ENCODE results near the gene TEX19. TPM values are rescaled to one million over a fixed set of nuclear protein-coding genes. Genes with fewer than 3 reads are reported as not detected.
"Not testable (repeated sequence)": the region's sequence is repeated elsewhere in the genome, so short reads cannot be mapped to it uniquely, and the experiment has no call there.

TEX19 gene
- total RNA-seq, 1 experiment from 2014 or later: 1.4 TPM

GRCh38 chr17:82382220-82382932 lies 23.3 kb downstream of the TEX19 start:
- not testable (repeated sequence) for H3K36me3 ChIP-seq; H3K27ac ChIP-seq; H3K9me3 ChIP-seq (replicated peaks); H3K27me3 ChIP-seq; DNase-seq; H3K4me3 ChIP-seq
- peaks cover 49% of the 10 kb centered on the region for H3K4me1 ChIP-seq

GRCh38 chr17:82382933-82383255 lies 23.8 kb downstream of the TEX19 start:
- H3K36me3 ChIP-seq: no peaks in the 10 kb centered on the region
- H3K4me3 ChIP-seq: no peak overlapping the region
- no peak for DNase-seq
- no peaks in the 10 kb centered on the region for H3K9me3 ChIP-seq (replicated peaks)
- peaks cover 54% of the 10 kb centered on the region for H3K4me1 ChIP-seq
- no peak overlapping the region for H3K27ac ChIP-seq
- H3K27me3 ChIP-seq: peaks cover 5% of the 10 kb centered on the region

GRCh38 chr17:82383411-82383810 lies 24.4 kb downstream of the TEX19 start:
- no peaks in the 10 kb centered on the region for H3K9me3 ChIP-seq (replicated peaks)
- H3K4me1 ChIP-seq: peaks cover 58% of the 10 kb centered on the region
- H3K27me3 ChIP-seq: peaks cover 5% of the 10 kb centered on the region
- no peak overlapping the region for H3K4me3 ChIP-seq
- peak; percentile 90 to 91 for DNase-seq
- H3K36me3 ChIP-seq: no peaks in the 10 kb centered on the region
- H3K27ac ChIP-seq: no peak overlapping the region

GRCh38 chr17:82384051-82384729 lies 25.1 kb downstream of the TEX19 start:
- Histone ChIP-seq H3K27ac (no peak overlapping the region), H3K4me1 (peaks cover 58% of the 10 kb centered on the region), H3K36me3 (no peaks in the 10 kb centered on the region), H3K9me3 (replicated peaks) (no peaks in the 10 kb centered on the region), H3K27me3 (peaks cover 5% of the 10 kb centered on the region), H3K4me3 (no peak overlapping the region)
- DNase-seq: peak; percentile 82 to 85

GRCh38 chr17:82384730-82385481 lies 25.9 kb downstream of the TEX19 start:
- peaks cover 5% of the 10 kb centered on the region for H3K27me3 ChIP-seq
- no peaks in the 10 kb centered on the region for H3K36me3 ChIP-seq
- no peaks in the 10 kb centered on the region for H3K9me3 ChIP-seq (replicated peaks)
- H3K27ac ChIP-seq: no peak overlapping the region
- no peak overlapping the region for H3K4me3 ChIP-seq
- peak; percentile 58 to 59 for DNase-seq
- H3K4me1 ChIP-seq: peaks cover 56% of the 10 kb centered on the region

GRCh38 chr17:82385559-82386254 lies 26.7 kb downstream of the TEX19 start:
- Histone ChIP-seq H3K9me3 (replicated peaks) (no peaks in the 10 kb centered on the region), H3K27ac (peak overlapping the region; percentile 6; the same call in 1 of the 2 replicates), H3K36me3 (no peaks in the 10 kb centered on the region), H3K4me3 (peak overlapping the region; percentile 6; the same call in 1 of the 2 replicates), H3K4me1 (peaks cover 54% of the 10 kb centered on the region), H3K27me3 (peaks cover 5% of the 10 kb centered on the region)
- DNase-seq: peak; percentile 91

GRCh38 chr17:82386255-82386831 lies 27.3 kb downstream of the TEX19 start:
- peaks cover 5% of the 10 kb centered on the region for H3K27me3 ChIP-seq
- H3K36me3 ChIP-seq: peaks cover 3% of the 10 kb centered on the region; the same call in 1 of the 2 replicates
- H3K4me3 ChIP-seq: peak overlapping the region; percentile 29
- H3K27ac ChIP-seq: peak overlapping the region; percentile 11; the same call in 1 of the 2 replicates
- no peaks in the 10 kb centered on the region for H3K9me3 ChIP-seq (replicated peaks)
- peak; percentile 77 to 78 for DNase-seq
- H3K4me1 ChIP-seq: peaks cover 49% of the 10 kb centered on the region

- H3K4me3 ChIP-seq: peak overlapping the region; percentile 29
- peaks cover 5% of the 10 kb centered on the region for H3K27me3 ChIP-seq
- H3K9me3 ChIP-seq (replicated peaks): no peaks in the 10 kb centered on the region
- DNase-seq: peak in 1 of 2 experiments; percentile 49
- peaks cover 11% of the 10 kb centered on the region; the same call in 1 of the 2 replicates for H3K36me3 ChIP-seq
- H3K4me1 ChIP-seq: peaks cover 49% of the 10 kb centered on the region
- peak overlapping the region; percentile 11; the same call in 1 of the 2 replicates for H3K27ac ChIP-seq
These were observed 28.0 kb downstream of the TEX19 start for GRCh38 chr17:82386881-82387704.

- peak overlapping the region; percentile 29; the same call in 1 of the 2 replicates for H3K4me3 ChIP-seq
- H3K27me3 ChIP-seq: peaks cover 5% of the 10 kb centered on the region
- peaks cover 49% of the 10 kb centered on the region for H3K4me1 ChIP-seq
- H3K36me3 ChIP-seq: peaks cover 17% of the 10 kb centered on the region
- no peaks in the 10 kb centered on the region for H3K9me3 ChIP-seq (replicated peaks)
- H3K27ac ChIP-seq: no peak overlapping the region; the same call in 1 of the 2 replicates
- no peak for DNase-seq
These were observed 28.7 kb downstream of the TEX19 start for GRCh38 chr17:82387705-82388106.

GRCh38 chr17:82388223-82388921 lies 29.3 kb downstream of the TEX19 start:
- no peaks in the 10 kb centered on the region for H3K9me3 ChIP-seq (replicated peaks)
- H3K4me3 ChIP-seq: no peak overlapping the region
- H3K27me3 ChIP-seq: peaks cover 5% of the 10 kb centered on the region
- H3K36me3 ChIP-seq: peaks cover 23% of the 10 kb centered on the region
- H3K4me1 ChIP-seq: peaks cover 49% of the 10 kb centered on the region
- no peak for DNase-seq
- H3K27ac ChIP-seq: no peak overlapping the region

GRCh38 chr17:82388922-82389283 lies 29.9 kb downstream of the TEX19 start:
- H3K9me3 ChIP-seq (replicated peaks): no peaks in the 10 kb centered on the region
- peaks cover 5% of the 10 kb centered on the region for H3K27me3 ChIP-seq
- H3K4me1 ChIP-seq: peaks cover 44% of the 10 kb centered on the region
- H3K36me3 ChIP-seq: peaks cover 26% of the 10 kb centered on the region
- no peak for DNase-seq
- no peak overlapping the region for H3K27ac ChIP-seq
- no peak overlapping the region for H3K4me3 ChIP-seq

GRCh38 chr17:82389379-82389778 lies 30.3 kb downstream of the TEX19 start:
- no peak overlapping the region for H3K27ac ChIP-seq
- H3K9me3 ChIP-seq (replicated peaks): no peaks in the 10 kb centered on the region
- H3K27me3 ChIP-seq: peaks cover 5% of the 10 kb centered on the region
- H3K36me3 ChIP-seq: peaks cover 30% of the 10 kb centered on the region
- peaks cover 39% of the 10 kb centered on the region for H3K4me1 ChIP-seq
- no peak for DNase-seq
- no peak overlapping the region for H3K4me3 ChIP-seq
